Uterus (tissue), 4 donors: ENCODE data around the gene SLIT3. TPM values are rescaled to one million over a fixed set of nuclear protein-coding genes. Genes with fewer than 3 reads are reported as not detected.

Experiments
- DNase-seq, 2 donors: peaks; one replicate each; pipeline ENCODE4 v3.0.0-alpha.2; 2019 to 2020
- H3K27ac ChIP-seq, 2 donors: fragments of 200-600 bp; sonication (generic); 1 replicate in 1 of 2; 2 replicates in 1 of 2; pipeline ENCODE4 v1.5.1; 2016 to 2018
- H3K27me3 ChIP-seq, 2 donors: fragments of 200-600 bp; sonication (generic); one replicate each; pipeline ENCODE4 v1.5.1; 2018 to 2019; ENCODE audit warnings: control low read depth in 1 of 2
- H3K36me3 ChIP-seq, 2 donors: fragments of 200-600 bp; sonication (generic); one replicate each; pipeline ENCODE4 v1.5.1; 2019; ENCODE audit warnings: control low read depth in 1 of 2
- H3K4me1 ChIP-seq, 2 donors: fragments of 200-600 bp; sonication (generic); one replicate each; pipeline ENCODE4 v1.5.1; 2018 to 2019; ENCODE audit warnings: control low read depth in 1 of 2
- H3K4me3 ChIP-seq, 2 donors: fragments of 200-600 bp; sonication (generic); 1 replicate in 1 of 2; 2 replicates in 1 of 2; pipeline ENCODE4 v1.5.1; 2018 to 2019; ENCODE audit warnings: mild to moderate bottlenecking in 1 of 2
- H3K9me3 ChIP-seq, 2 donors: fragments of 200-600 bp; sonication (generic); one replicate each; pipeline ENCODE4 v1.5.1; 2019; ENCODE audit warnings: control low read depth in 1 of 2
- POLR2A ChIP-seq, 2 donors: fragments of 450-650 bp; IDR thresholded peaks; one replicate each; pipeline ENCODE4 v1.6.1; 2016; ENCODE audit warnings: antibody characterized with exemption in 2 of 2, mild to moderate bottlenecking in 1 of 2, moderate library complexity in 1 of 2
- intact Hi-C: fragments of 100-400 bp; cut with DNase I; formaldehyde crosslinking; loops from one replicate; pipeline ENCODE4 v1.15.1; 2023; ENCODE audit warnings: low total_unique reads
- total RNA-seq, 4 donors: library from RNA; depleted of rRNA in 3 of 4; stranded (reverse); fragments of >200 nt in 3 of 4; gene quantifications; one replicate each; pipeline versions ENCODE4 v1.1.0 to v1.2.4, GENCODE V29; 2014 to 2023
- TF ChIP-seq, protein P1 (sequence below), 4 experiments: fragments of 200-600 bp in 2 of 4; fragments of 450-650 bp in 2 of 4; sonication (generic) in 2 of 4; IDR thresholded peaks; one replicate each; pipeline ENCODE4 v1.5.1; 2016 to 2019; ENCODE audit warnings: antibody characterized with exemption in 4 of 4, mild to moderate bottlenecking in 2 of 4, moderate library complexity in 1 of 4
- donor health status: DM: yes; HTN: yes; CAD: no.

The SLIT3 gene
- total RNA-seq, 4 donors from 2014 or later: 9.4 to 62.2 (median 28.1) TPM

DNA sequence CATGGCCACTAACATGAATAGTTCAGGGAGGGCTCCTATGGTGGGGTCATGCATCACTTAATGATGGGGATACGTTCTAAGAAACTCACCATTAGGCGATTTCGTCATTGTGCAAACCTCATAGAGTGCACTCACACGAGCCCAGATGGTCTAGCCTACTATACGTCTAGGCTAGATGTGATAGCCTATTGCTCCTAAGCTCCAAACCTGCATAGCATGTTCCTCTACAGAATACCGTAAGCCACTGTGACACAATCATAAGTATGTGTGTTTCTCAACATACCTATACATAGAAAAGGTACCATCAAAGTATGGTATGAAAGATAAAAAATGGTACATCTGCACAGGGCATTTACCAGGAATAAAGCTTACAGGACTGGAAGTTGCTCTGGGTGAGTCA lies 6.3 kb downstream of the SLIT3 start:
- Histone ChIP-seq H3K4me3 (no peak overlapping the region), H3K27me3 (no peaks in the 10 kb centered on the region), H3K9me3 (no peaks in the 10 kb centered on the region), H3K36me3 (no peaks in the 10 kb centered on the region), H3K4me1 (peaks cover 0 to 10% of the 10 kb centered on the region in 2 donors), H3K27ac (no peak overlapping the region)
- intact Hi-C loops: no loop called here
- no peak for DNase-seq
- no peak for TF ChIP-seq POLR2A (IDR thresholded peaks at IDR 0.05)
- TF ChIP-seq, protein P1, sequence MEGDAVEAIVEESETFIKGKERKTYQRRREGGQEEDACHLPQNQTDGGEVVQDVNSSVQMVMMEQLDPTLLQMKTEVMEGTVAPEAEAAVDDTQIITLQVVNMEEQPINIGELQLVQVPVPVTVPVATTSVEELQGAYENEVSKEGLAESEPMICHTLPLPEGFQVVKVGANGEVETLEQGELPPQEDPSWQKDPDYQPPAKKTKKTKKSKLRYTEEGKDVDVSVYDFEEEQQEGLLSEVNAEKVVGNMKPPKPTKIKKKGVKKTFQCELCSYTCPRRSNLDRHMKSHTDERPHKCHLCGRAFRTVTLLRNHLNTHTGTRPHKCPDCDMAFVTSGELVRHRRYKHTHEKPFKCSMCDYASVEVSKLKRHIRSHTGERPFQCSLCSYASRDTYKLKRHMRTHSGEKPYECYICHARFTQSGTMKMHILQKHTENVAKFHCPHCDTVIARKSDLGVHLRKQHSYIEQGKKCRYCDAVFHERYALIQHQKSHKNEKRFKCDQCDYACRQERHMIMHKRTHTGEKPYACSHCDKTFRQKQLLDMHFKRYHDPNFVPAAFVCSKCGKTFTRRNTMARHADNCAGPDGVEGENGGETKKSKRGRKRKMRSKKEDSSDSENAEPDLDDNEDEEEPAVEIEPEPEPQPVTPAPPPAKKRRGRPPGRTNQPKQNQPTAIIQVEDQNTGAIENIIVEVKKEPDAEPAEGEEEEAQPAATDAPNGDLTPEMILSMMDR (IDR thresholded peaks at IDR 0.05): no peak

DNA sequence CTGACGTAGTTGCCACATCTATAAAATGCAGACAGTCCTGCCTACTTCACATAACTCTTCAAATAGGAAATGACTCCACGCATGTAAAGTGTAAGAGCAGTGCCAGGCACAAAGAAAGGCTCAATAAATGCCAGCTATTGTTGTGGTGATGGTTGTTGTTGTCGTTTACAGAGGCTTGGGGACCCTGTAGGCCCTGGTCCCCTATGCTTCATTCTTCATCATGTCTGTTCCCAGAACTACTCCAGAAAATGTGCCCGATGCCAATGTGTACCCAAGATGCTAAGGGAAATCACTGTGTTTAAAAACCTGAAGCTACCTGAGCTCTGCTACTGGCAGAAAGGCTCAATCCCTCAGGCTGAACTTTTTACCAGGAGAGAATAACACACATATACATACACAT lies 9.1 kb downstream of the SLIT3 start:
- TF ChIP-seq, protein P1 (IDR thresholded peaks at IDR 0.05): no peak
- TF ChIP-seq POLR2A (IDR thresholded peaks at IDR 0.05): no peak
- no peak for DNase-seq
- Histone ChIP-seq H3K4me1 (peaks cover 11 to 26% of the 10 kb centered on the region in 2 donors), H3K4me3 (no peak overlapping the region), H3K36me3 (no peaks in the 10 kb centered on the region), H3K9me3 (no peaks in the 10 kb centered on the region), H3K27me3 (no peaks in the 10 kb centered on the region), H3K27ac (no peak overlapping the region)
- intact Hi-C loops: no loop called here

DNA sequence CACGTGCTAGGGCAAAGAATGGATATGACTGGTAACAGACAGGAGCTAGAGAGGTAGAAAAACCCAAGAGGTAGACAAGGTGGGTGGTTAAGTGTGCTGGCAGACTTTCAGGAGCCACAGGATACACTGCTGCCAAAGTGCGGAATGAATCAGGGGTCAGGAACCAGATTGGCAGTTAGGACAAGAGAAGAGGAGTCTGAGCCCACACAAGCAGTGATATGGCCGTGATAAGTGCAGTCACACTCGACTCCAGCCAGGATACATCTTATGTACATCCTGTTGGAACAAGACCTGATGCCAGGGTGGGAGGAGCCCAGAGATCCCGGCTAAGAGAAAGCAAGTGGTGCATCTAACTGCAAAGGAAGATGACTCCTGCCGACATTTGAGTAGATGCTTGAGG lies 10.0 kb downstream of the SLIT3 start:
- no peak for DNase-seq
- H3K4me3 ChIP-seq: no peak overlapping the region
- TF ChIP-seq POLR2A (IDR thresholded peaks at IDR 0.05): no peak
- TF ChIP-seq, protein P1 (IDR thresholded peaks at IDR 0.05): no peak
- no peaks in the 10 kb centered on the region for H3K27me3 ChIP-seq
- H3K36me3 ChIP-seq: no peaks in the 10 kb centered on the region
- peaks cover 12 to 31% of the 10 kb centered on the region in 2 donors for H3K4me1 ChIP-seq
- no peak overlapping the region for H3K27ac ChIP-seq
- intact Hi-C loops: no loop called here
- H3K9me3 ChIP-seq: no peaks in the 10 kb centered on the region

DNA sequence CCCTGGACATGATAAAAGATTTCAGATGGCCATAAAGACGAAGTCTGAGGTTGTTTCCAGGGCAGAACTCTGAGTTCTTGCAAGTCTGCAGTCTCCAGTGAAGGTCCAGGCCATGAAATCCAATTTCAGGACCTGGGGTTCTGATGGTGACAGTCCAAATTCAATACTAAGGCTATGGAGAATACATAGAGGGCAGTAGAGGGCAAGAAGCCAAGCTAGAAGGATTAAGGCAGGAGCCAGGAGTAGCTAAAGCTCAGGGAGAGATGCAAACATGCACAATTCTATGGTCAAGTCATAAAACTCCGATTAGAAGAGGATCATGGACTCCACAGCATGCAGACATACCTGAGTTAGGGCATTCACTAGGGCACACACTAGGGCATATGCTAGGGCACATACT lies 11.4 kb downstream of the SLIT3 start:
- H3K9me3 ChIP-seq: peaks cover 0 to 3% of the 10 kb centered on the region in 2 donors
- TF ChIP-seq, protein P1 (IDR thresholded peaks at IDR 0.05): no peak
- no peak for TF ChIP-seq POLR2A (IDR thresholded peaks at IDR 0.05)
- H3K4me3 ChIP-seq: no peak overlapping the region
- H3K36me3 ChIP-seq: no peaks in the 10 kb centered on the region
- no peak for DNase-seq
- peak overlapping the region in 1 of 2 donors; percentile 81 for H3K27ac ChIP-seq
- no peaks in the 10 kb centered on the region for H3K27me3 ChIP-seq
- peaks cover 12 to 31% of the 10 kb centered on the region in 2 donors for H3K4me1 ChIP-seq
- intact Hi-C loops: no loop called here

DNA sequence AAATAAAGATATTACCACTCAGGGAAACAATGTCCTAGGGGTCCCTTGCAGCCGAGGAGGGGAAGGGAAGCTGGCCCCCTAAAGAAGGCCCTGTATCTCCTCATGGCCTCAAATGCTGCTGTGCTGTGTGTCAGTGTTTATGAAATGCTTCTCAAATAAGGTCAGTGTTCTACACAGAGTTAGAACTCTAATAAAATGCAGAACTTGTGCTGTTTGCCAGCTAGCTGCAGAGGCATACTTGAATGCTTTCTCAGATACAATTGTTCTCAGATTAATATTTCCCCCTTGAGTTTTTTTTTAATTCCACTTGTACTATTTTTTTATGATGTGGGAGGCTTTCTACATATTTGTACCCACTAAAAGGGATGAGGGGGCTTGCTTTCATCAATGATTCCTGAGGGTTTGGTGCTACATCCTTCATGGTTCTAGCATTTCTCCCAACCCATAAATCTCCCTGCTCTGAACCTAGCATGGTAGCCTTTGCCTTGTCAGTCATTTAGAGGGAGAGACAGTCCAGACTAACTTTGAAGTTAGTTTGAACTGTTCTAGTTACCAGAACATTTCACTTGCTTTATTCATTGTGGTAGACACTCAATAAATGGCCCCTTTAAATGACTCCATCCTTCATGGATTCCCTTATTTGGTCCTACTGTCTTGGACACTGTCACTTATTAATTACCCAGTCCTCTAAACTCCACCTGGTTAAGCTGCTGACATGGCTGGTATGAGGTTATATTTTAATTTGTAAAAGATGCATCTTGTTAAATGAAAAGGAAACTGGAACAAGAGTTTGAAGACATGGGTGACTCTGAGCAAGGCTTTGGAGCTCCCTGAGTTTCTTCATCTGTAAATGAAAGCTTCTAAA lies 12.6 kb downstream of the SLIT3 start:
- Histone ChIP-seq H3K27ac (peak overlapping the region; percentile 66 to 81), H3K4me1 (peaks cover 12 to 31% of the 10 kb centered on the region in 2 donors), H3K9me3 (peaks cover 0 to 3% of the 10 kb centered on the region in 2 donors), H3K36me3 (no peaks in the 10 kb centered on the region), H3K4me3 (no peak overlapping the region), H3K27me3 (no peaks in the 10 kb centered on the region)
- TF ChIP-seq, protein P1 (IDR thresholded peaks at IDR 0.05): no peak
- no peak for TF ChIP-seq POLR2A (IDR thresholded peaks at IDR 0.05)
- intact Hi-C loops: no loop called here
- no peak for DNase-seq
